H9 (cell line): ENCODE measurements around the gene TRNT1. TPM values are rescaled to one million over a fixed set of nuclear protein-coding genes. Genes with fewer than 3 reads are reported as not detected.

Experiments
- DNase-seq: peaks from one replicate; pipeline ENCODE4 v3.0.0-alpha.2; 2017
- H2AFZ ChIP-seq: one replicate; pipeline ENCODE4 v1.6.1; 2013; ENCODE audit warnings: mild to moderate bottlenecking, low read length, control low read depth, moderate library complexity
- H2AK5ac ChIP-seq: 2 replicates; pipeline ENCODE4 v1.6.1; 2013; ENCODE audit warnings: low read length, control low read depth, mixed read lengths; ENCODE audit not compliant: insufficient read length
- H2BK120ac ChIP-seq: one replicate; pipeline ENCODE4 v1.6.1; 2013; ENCODE audit warnings: low read depth, mild to moderate bottlenecking, low read length, control low read depth, inconsistent platforms; ENCODE audit not compliant: poor library complexity, severe bottlenecking
- H2BK12ac ChIP-seq: 2 replicates; pipeline ENCODE4 v1.6.1; 2013; ENCODE audit warnings: low read length, control low read depth, mixed read lengths, low read depth; ENCODE audit not compliant: insufficient read length
- H2BK15ac ChIP-seq: 2 replicates; pipeline ENCODE4 v1.6.1; 2013; ENCODE audit warnings: low read depth, low read length, control low read depth
- H2BK20ac ChIP-seq: one replicate; pipeline ENCODE4 v1.6.1; 2013; ENCODE audit warnings: low read depth, mild to moderate bottlenecking, low read length, control low read depth, inconsistent platforms; ENCODE audit not compliant: poor library complexity, severe bottlenecking
- H2BK5ac ChIP-seq: 2 replicates; pipeline ENCODE4 v1.6.1; 2013; ENCODE audit warnings: low read length, control low read depth, mixed read lengths; ENCODE audit not compliant: insufficient read length
- H3K14ac ChIP-seq: 2 replicates; pipeline ENCODE4 v1.6.1; 2013; ENCODE audit warnings: low read length, control low read depth; ENCODE audit not compliant: insufficient read depth
- H3K18ac ChIP-seq: 2 replicates; pipeline ENCODE4 v1.6.1; 2013; ENCODE audit warnings: low read depth, mild to moderate bottlenecking, mixed read lengths, low read length, control low read depth; ENCODE audit not compliant: insufficient read length
- H3K23ac ChIP-seq: 2 replicates; pipeline ENCODE4 v1.6.1; 2013; ENCODE audit warnings: low read length, control low read depth, mixed read lengths, low read depth; ENCODE audit not compliant: insufficient read length
- H3K23me2 ChIP-seq: 2 replicates; pipeline ENCODE4 v1.6.1; 2013; ENCODE audit warnings: low read depth, mild to moderate bottlenecking, mixed read lengths, low read length, control low read depth; ENCODE audit not compliant: insufficient read length, poor library complexity, severe bottlenecking
- H3K27ac ChIP-seq: 2 replicates; pipeline ENCODE4 v1.5.1; 2013; ENCODE audit warnings: low read length, control low read depth, mixed read lengths, low read depth; ENCODE audit not compliant: insufficient read length
- H3K27me3 ChIP-seq: 2 replicates; pipeline ENCODE4 v1.6.1; 2013; ENCODE audit warnings: low read length, control low read depth, inconsistent platforms; ENCODE audit not compliant: insufficient read depth
- H3K4ac ChIP-seq: 2 replicates; pipeline ENCODE4 v1.6.1; 2013; ENCODE audit warnings: low read depth, mild to moderate bottlenecking, control low read depth, inconsistent platforms, low read length, moderate library complexity
- H3K4me1 ChIP-seq: 2 replicates; pipeline ENCODE4 v1.6.1; 2013; ENCODE audit warnings: low read length, control low read depth, inconsistent platforms; ENCODE audit not compliant: insufficient read depth
- H3K4me2 ChIP-seq: 2 replicates; pipeline ENCODE4 v1.6.1; 2013; ENCODE audit warnings: low read length, control low read depth, mixed read lengths; ENCODE audit not compliant: insufficient read length, insufficient read depth
- H3K56ac ChIP-seq: 2 replicates; pipeline ENCODE4 v1.6.1; 2013; ENCODE audit warnings: low read depth, mild to moderate bottlenecking, mixed read lengths, low read length, control low read depth; ENCODE audit not compliant: insufficient read length
- H3K79me1 ChIP-seq: 2 replicates; pipeline ENCODE4 v1.6.1; 2013; ENCODE audit warnings: low read depth, mild to moderate bottlenecking, moderate library complexity, low read length, control low read depth, inconsistent platforms; ENCODE audit not compliant: insufficient read depth, poor library complexity, severe bottlenecking
- H3K79me2 ChIP-seq: 2 replicates; pipeline ENCODE4 v1.6.1; 2013; ENCODE audit warnings: low read length, control low read depth, inconsistent platforms; ENCODE audit not compliant: insufficient read depth
- H3K9ac ChIP-seq: 2 replicates; pipeline ENCODE4 v1.6.1; 2013; ENCODE audit warnings: low read length, control low read depth, mixed read lengths; ENCODE audit not compliant: insufficient read length; ENCODE audit errors: extremely low read depth
- H3K9me3 ChIP-seq: one replicate; pipeline ENCODE4 v1.6.1; 2013; ENCODE audit warnings: low read depth, low read length, inconsistent platforms; ENCODE audit not compliant: control insufficient read depth
- H3T11ph ChIP-seq: one replicate; pipeline ENCODE4 v1.6.1; 2013; ENCODE audit warnings: mild to moderate bottlenecking, low read length, control low read depth, inconsistent platforms
- H4K20me1 ChIP-seq: one replicate; pipeline ENCODE4 v1.6.1; 2013; ENCODE audit not compliant: control insufficient read depth, insufficient read length, insufficient read depth
- H4K5ac ChIP-seq: 2 replicates; pipeline ENCODE4 v1.6.1; 2013; ENCODE audit warnings: low read depth, mild to moderate bottlenecking, mixed read lengths, low read length, control low read depth; ENCODE audit not compliant: insufficient read length
- H4K8ac ChIP-seq: replicated peaks from 2 replicates; pipeline ENCODE4 v1.6.1; 2013; ENCODE audit warnings: low read length, control low read depth, mixed read lengths, low read depth; ENCODE audit not compliant: insufficient read length
- H4K91ac ChIP-seq: 2 replicates; pipeline ENCODE4 v1.6.1; 2013; ENCODE audit warnings: low read depth, mild to moderate bottlenecking, moderate library complexity, mixed read lengths, low read length, control low read depth; ENCODE audit not compliant: insufficient read length
- H3K27ac Mint-ChIP-seq, 3 experiments: 2 replicates in 2 of 3; 3 replicates in 1 of 3; pipeline ENCODE4 v1.8.0; 2020 to 2021; ENCODE audit warnings: mixed read lengths in 3 of 3, mild to moderate bottlenecking in 1 of 3, moderate library complexity in 1 of 3
- H3K27me3 Mint-ChIP-seq: 2 replicates; pipeline ENCODE4 v1.8.0; 2021; ENCODE audit warnings: low read depth, mild to moderate bottlenecking, moderate library complexity, mixed read lengths
- H3K36me3 Mint-ChIP-seq, 3 experiments: 2 replicates in 2 of 3; 3 replicates in 1 of 3; pipeline ENCODE4 v1.8.0; 2020 to 2021; ENCODE audit warnings: low read depth in 3 of 3, mixed read lengths in 3 of 3; ENCODE audit not compliant: insufficient read depth in 1 of 3
- H3K4me1 Mint-ChIP-seq, 2 experiments: 2 replicates each; pipeline ENCODE4 v1.8.0; 2020; ENCODE audit warnings: mixed read lengths in 2 of 2
- H3K4me3 Mint-ChIP-seq, 2 experiments: 2 replicates in 1 of 2; 3 replicates in 1 of 2; pipeline ENCODE4 v1.8.0; 2020 to 2021; ENCODE audit warnings: mild to moderate bottlenecking in 2 of 2, mixed read lengths in 2 of 2, moderate library complexity in 1 of 2
- H3K9me3 Mint-ChIP-seq, 2 experiments: 2 replicates in 1 of 2; 3 replicates in 1 of 2; pipeline ENCODE4 v1.8.0; 2020; ENCODE audit warnings: mild to moderate bottlenecking in 2 of 2, mixed read lengths in 2 of 2, moderate library complexity in 1 of 2
- CTCF ChIP-seq: fragments of 200-600 bp; sonication (generic); conservative IDR thresholded peaks from 3 replicates; pipeline ENCODE4 v1.8.0; 2021; ENCODE audit warnings: antibody characterized with exemption, mild to moderate bottlenecking
- WGBS: extraction: QIAGEN DNeasy Blood & Tissue Kit; methylation state at CpG from one replicate; pipeline ENCODE4 v1.1.7; 2013; ENCODE audit warnings: missing lambda C conversion rate, low lambda C conversion rate, mixed read lengths; ENCODE audit not compliant: insufficient read length; ENCODE audit errors: extremely low coverage; 5-methylcytosine and 5-hydroxymethylcytosine counted together
- total RNA-seq: library from RNA; stranded (reverse); gene quantifications from 2 replicates; pipeline ENCODE4 v1.2.1, GENCODE V29; 2021

TRNT1 gene
- total RNA-seq, 1 experiment from 2014 or later: 49.2 TPM

- no peak overlapping the region for H3T11ph ChIP-seq
- no peak overlapping the region for H3K9ac ChIP-seq
- peaks cover 3 to 4% of the 10 kb centered on the region in 2 experiments for H3K4me1 Mint-ChIP-seq
- H2BK120ac ChIP-seq: no peak overlapping the region
- no CpG with 5 or more reads among the region's 7 CpGs for WGBS
- H3K9me3 ChIP-seq: no peaks in the 10 kb centered on the region
- no peak overlapping the region for H4K5ac ChIP-seq
- H3K36me3 Mint-ChIP-seq: no peaks in the 10 kb centered on the region
- H2BK5ac ChIP-seq: no peak overlapping the region
- no peak overlapping the region for H3K56ac ChIP-seq
- H2BK12ac ChIP-seq: no peak overlapping the region
- no peak overlapping the region for H2AK5ac ChIP-seq
- no peak overlapping the region for H4K8ac ChIP-seq
- no peaks in the 10 kb centered on the region; a peak in 1 of 5 replicates for H3K9me3 Mint-ChIP-seq
- no peaks in the 10 kb centered on the region for H3K27me3 ChIP-seq
- H4K91ac ChIP-seq: no peak overlapping the region
- H4K20me1 ChIP-seq: no peaks in the 10 kb centered on the region
- no peak overlapping the region for H3K18ac ChIP-seq
- H3K23me2 ChIP-seq: no peaks in the 10 kb centered on the region
- no peak overlapping the region for H3K14ac ChIP-seq
- no peak overlapping the region for H3K4ac ChIP-seq
- H3K23ac ChIP-seq: no peak overlapping the region
- no peak overlapping the region for H3K27ac Mint-ChIP-seq
- H2BK15ac ChIP-seq: no peak overlapping the region
- DNase-seq: no peak
- TF ChIP-seq CTCF: no peak
- H3K4me3 Mint-ChIP-seq: no peak overlapping the region
- no peaks in the 10 kb centered on the region for H3K79me2 ChIP-seq
- no peak overlapping the region for H3K27ac ChIP-seq
- H2AFZ ChIP-seq: no peak overlapping the region
- no peaks in the 10 kb centered on the region for H3K79me1 ChIP-seq
- no peaks in the 10 kb centered on the region; the same call in 1 of the 2 replicates for H3K27me3 Mint-ChIP-seq
- H3K4me2 ChIP-seq: no peak overlapping the region
- no peaks in the 10 kb centered on the region for H3K4me1 ChIP-seq
- H2BK20ac ChIP-seq: no peak overlapping the region
Measured at GRCh38 chr3:3087716-3088465, 38.8 kb upstream of the TRNT1 start.
